Testis (tissue), 2 donors: Measurements from ENCODE around the gene TMEM80.

Experiments
- CTCF ChIP-seq, 3 experiments: fragments of 450-650 bp in 2 of 3; fragments of 200-600 bp in 1 of 3; sonication (generic) in 1 of 3; IDR thresholded peaks; one replicate each; pipeline ENCODE4 v1.5.1; 2016 to 2019; ENCODE audit warnings: antibody characterized with exemption in 3 of 3, mild to moderate bottlenecking in 2 of 3, moderate library complexity in 1 of 3
- POLR2A ChIP-seq: fragments of 450-650 bp; IDR thresholded peaks from one replicate; pipeline ENCODE4 v1.6.1; 2017; ENCODE audit warnings: antibody characterized with exemption, mild to moderate bottlenecking, moderate library complexity

- no peak for TF ChIP-seq CTCF (IDR thresholded peaks at IDR 0.05)
- no peak for TF ChIP-seq POLR2A
Observed at GRCh38 chr11:719214-720016, 23.8 kb downstream of the TMEM80 start.
